Stimulated activated CD4-positive, alpha-beta T cell treated with anti-CD3 and anti-CD28 coated beads, Interleukin-2, amount 100 ng/mL, for 24 hours (primary cell): ENCODE measurements around the gene OR2M5.

Experiments
- DNase-seq, 2 donors: peaks; one replicate each; pipeline ENCODE4 v3.0.0-alpha.2; 2020

Gene OR2M5

DNA sequence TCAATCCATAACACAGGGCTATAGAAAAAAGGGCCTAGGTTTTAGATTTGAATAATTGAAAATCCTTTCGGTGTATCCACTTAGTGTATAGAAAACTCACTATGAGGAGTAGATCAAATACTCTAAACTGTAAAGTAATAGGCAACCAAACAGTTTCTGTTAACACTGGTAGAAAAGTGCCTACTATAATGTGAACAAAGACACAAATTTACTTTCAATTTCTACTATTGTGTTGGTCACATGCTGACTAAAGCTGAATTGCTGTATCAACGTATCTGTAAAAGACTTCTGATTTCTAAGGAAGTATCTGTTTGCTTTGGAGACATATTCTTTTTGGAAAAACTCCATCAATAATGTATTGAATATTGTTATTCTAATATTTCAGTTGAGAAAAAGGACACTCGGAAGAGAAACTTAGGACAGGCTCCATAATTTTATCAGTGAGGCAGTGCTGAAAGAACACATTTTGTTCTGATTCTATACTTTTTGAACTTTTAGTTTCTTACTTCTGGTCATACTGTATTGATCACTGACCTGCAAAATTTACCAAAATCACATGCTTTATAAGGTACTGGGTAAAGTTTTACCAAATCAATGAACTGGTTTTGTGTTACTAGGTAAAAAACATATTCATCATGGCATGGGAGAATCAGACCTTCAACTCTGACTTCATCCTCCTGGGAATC, at the start of gene OR2M5:
OR2M5 (plus strand) TSS at position 636 of the 686 bp plus-strand sequence; CDS start at position 636, 0 bp downstream.
- DNase-seq = no peak

- DNase-seq = no peak
Observed at GRCh38 chr1:248098529-248098928, 46.4 kb upstream of the OR2M5 start.

DNA sequence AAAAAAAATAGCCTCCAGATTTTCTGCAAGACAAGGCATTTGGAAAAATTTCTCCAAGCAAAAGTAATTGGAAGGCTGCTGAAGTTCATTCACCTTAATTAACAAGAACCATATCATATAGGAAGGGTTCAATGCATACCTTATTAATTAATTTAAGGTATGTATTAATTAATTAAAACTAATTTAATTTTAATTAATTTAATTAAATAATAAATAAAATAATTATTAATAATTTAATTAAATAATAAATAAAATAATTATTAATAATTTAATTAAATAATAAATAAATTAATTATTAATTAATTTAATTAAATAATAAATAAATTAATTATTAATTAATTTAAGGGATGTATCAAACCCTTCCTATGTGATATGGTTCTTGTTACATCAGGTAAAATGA, 42.1 kb upstream of the OR2M5 start:
- no peak for DNase-seq

DNA sequence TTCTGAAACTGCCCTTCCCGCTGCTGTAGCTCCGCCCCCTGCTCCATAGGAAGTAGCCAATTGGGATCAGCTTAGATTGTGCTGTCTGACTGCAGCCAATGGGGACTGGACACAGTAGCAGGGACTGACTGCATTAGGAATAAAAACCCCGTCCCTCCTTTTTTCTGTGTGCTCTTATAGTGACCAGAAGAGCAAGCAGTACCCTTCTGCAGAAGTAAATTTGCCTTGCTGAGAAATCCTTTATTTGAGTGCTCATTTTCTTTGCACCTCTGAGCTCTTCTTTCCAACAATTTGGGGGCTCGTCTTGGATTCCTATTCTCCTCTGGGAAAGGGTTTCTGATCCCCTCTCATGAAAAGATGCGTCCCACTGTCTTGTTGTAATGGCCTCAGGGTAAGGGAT, 33.8 kb upstream of the OR2M5 start:
- no peak for DNase-seq

GRCh38 chr1:248114890-248115289, 30.1 kb upstream of the OR2M5 start:
- DNase-seq = no peak

- no peak for DNase-seq
Observed at GRCh38 chr1:248127653-248128052, 17.3 kb upstream of the OR2M5 start.

DNA sequence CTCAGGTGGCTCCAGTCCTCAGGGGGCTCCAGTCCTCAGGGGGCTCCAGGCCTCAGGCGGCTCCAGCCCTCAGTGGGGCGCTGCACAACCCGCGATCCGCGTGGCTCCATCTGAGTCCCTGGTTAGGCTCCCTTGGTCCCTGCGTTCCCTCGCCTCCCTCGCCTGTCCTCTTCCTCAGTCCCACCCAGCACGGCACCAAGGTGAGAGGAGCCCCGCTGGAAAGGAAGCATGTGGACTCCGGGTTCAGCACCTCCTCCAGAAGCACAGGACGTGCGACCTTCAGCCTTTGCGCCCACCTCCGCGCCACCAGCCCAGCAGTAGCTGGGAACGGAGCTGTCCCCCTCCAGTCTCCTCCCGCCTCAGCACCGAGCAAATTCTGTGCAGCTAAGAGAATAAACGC, 8.1 kb upstream of the OR2M5 start:
- DNase-seq = no peak

- DNase-seq = no peak
Observed at GRCh38 chr1:248140846-248141245, 4.1 kb upstream of the OR2M5 start.

- DNase-seq = no peak
Observed at GRCh38 chr1:248143311-248143710, 1.6 kb upstream of the OR2M5 start.

DNA sequence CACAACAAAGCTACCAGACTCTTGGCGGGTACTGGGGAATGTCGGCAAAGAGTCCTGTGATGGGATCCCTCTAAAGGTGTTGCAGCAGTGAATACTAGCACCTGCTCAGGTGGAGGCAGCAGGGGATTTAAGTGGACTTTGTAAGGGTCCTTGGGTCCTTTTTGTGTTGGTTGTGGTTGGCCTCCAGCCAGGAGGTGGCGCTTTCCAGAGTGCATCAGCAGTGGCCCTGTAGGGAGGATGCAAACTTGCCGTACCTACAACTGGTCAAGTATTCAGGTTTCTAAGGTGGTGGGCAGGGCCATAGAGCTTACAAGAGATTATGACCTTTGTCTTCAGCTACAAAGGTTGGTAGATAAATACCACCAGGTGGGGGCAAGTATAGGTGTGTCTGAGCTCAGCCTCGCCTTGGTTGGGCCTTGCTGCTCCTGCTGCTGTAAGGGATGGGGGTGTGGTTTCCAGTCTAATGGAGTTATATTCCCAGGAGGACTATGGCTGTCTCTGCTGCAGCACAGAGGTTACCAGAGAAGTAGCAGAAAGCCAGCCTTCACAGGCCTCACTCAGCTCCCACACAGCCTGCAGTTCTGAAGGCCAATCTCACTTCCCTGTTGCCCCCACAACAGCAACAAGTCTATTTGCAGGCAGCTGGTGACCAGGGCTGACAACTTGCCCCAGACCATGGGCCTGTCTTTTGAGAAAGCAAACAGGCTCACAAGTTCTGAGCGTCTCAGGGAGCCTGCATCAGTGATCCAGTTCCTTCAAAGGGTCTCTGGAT, 7.3 kb downstream of the OR2M5 start:
- no peak for DNase-seq

GRCh38 chr1:248155927-248156326, 11.0 kb downstream of the OR2M5 start:
- no peak for DNase-seq

GRCh38 chr1:248158758-248159157, 13.8 kb downstream of the OR2M5 start:
- no peak for DNase-seq

- no peak for DNase-seq
Observed at GRCh38 chr1:248164031-248164430, 19.1 kb downstream of the OR2M5 start.

- no peak for DNase-seq
Observed at GRCh38 chr1:248165186-248165585, 20.2 kb downstream of the OR2M5 start.

- no peak for DNase-seq
Observed at GRCh38 chr1:248174521-248174920, 29.6 kb downstream of the OR2M5 start, which contains the start of gene OR2M2. Gene OR2M2, plus strand, starts transcription at chr1:248174821. Its CDS starts 5,165 bp downstream, at chr1:248179986.

- DNase-seq = no peak
Observed at GRCh38 chr1:248183996-248184395, 39.0 kb downstream of the OR2M5 start.

- no peak for DNase-seq
Observed at GRCh38 chr1:248187363-248187762, 42.4 kb downstream of the OR2M5 start.

GRCh38 chr1:248189026-248189425, 44.1 kb downstream of the OR2M5 start:
- DNase-seq = no peak

GRCh38 chr1:248194117-248194516, 49.2 kb downstream of the OR2M5 start:
- no peak for DNase-seq
